GM21723 (cell line): Measurements from ENCODE around the gene TNK1.

Source experiments
- ATAC-seq: cut with Tn5 transposase; IDR thresholded peaks from one replicate; pipeline ENCODE4 v1.9.1; 2021; ENCODE audit warnings: mild to moderate bottlenecking, moderate library complexity; ENCODE audit not compliant: unreplicated experiment

The TNK1 gene

GRCh38 chr17:7389924-7390910 is 9.3 kb downstream of the TNK1 start:
- no peak for ATAC-seq

- ATAC-seq = no peak
Observed at GRCh38 chr17:7391307-7391706, 10.4 kb downstream of the TNK1 start.

- ATAC-seq = no peak
Observed at GRCh38 chr17:7392696-7393612, 12.1 kb downstream of the TNK1 start.

- peak; percentile 51 for ATAC-seq
Observed at GRCh38 chr17:7393613-7394451, 12.9 kb downstream of the TNK1 start.

GRCh38 chr17:7394452-7395191 is 13.7 kb downstream of the TNK1 start, which contains the start of gene PLSCR3:
Gene PLSCR3 (minus strand): TSS chr17:7394525. CDS start chr17:7394110, 415 bp downstream.
- peak; percentile 76 for ATAC-seq

- no peak for ATAC-seq
Observed at GRCh38 chr17:7396147-7396546, 15.3 kb downstream of the TNK1 start.

GRCh38 chr17:7398612-7399011 is 17.7 kb downstream of the TNK1 start:
- no peak for ATAC-seq

GRCh38 chr17:7403043-7403726 is 22.3 kb downstream of the TNK1 start:
- ATAC-seq = no peak

- peak; percentile 15 for ATAC-seq
Observed at GRCh38 chr17:7403727-7403976, 22.8 kb downstream of the TNK1 start.

GRCh38 chr17:7403977-7404736 is 23.3 kb downstream of the TNK1 start, which contains the start of gene TMEM256:
Gene TMEM256 (minus strand): TSS chr17:7404097. CDS start chr17:7404084, 13 bp downstream.
- peak; percentile 91 for ATAC-seq

GRCh38 chr17:7404737-7405349 is 24.0 kb downstream of the TNK1 start:
- peak; percentile 25 for ATAC-seq

GRCh38 chr17:7405350-7406234 is 24.7 kb downstream of the TNK1 start:
- no peak for ATAC-seq

GRCh38 chr17:7406235-7406825 is 25.4 kb downstream of the TNK1 start:
- no peak for ATAC-seq

GRCh38 chr17:7407082-7407481 is 26.2 kb downstream of the TNK1 start:
- no peak for ATAC-seq

GRCh38 chr17:7407485-7408251 is 26.8 kb downstream of the TNK1 start, which contains the start of gene NLGN2:
Gene NLGN2 (plus strand): TSS chr17:7407845. CDS start chr17:7408256, 411 bp downstream.
- no peak for ATAC-seq

- ATAC-seq = no peak
Observed at GRCh38 chr17:7408252-7408727, 27.4 kb downstream of the TNK1 start.
